HepG2 (cell line): ENCODE measurements around the gene MACROD2. TPM values are rescaled to one million over a fixed set of nuclear protein-coding genes. Genes with fewer than 3 reads are reported as not detected.

ENCODE experiments used
- ATAC-seq: fragments of 200-7000 bp; cut with Tn5 transposase; 3 replicates; pipeline ENCODE4 v1.9.1; 2020; ENCODE audit warnings: mild to moderate bottlenecking, moderate library complexity
- BruUV-seq: library from RNA; stranded (reverse); fragments of 400-500 nt; replicated peaks from 2 replicates; lab custom pipeline; 2021; lab: Mats Ljungman, UMichigan
- CTCF ChIA-PET: fragments of 300-600 bp; formaldehyde crosslinking; extraction: SDS; loops from one replicate; lab custom pipeline; 2021; ENCODE audit warnings: low total read pairs, inconsistent platforms, low intra/inter-chr PET ratio; lab: Yijun Ruan, JAX
- POLR2A ChIA-PET: fragments of 350-600 bp; sonication (Branson Sonifier 250); formaldehyde crosslinking; loops from one replicate; lab custom pipeline; 2020; ENCODE audit warnings: antibody characterized with exemption, inconsistent platforms; lab: Yijun Ruan, JAX
- DNase-seq: peaks from one replicate; pipeline ENCODE4 v3.0.0-alpha.2; 2015; ENCODE audit warnings: low spot score
- FAIRE-seq: peaks from 3 replicates; lab custom pipeline; 2011; peaks lifted over from hg19 to GRCh38; lab: Jason Lieb, UNC
- H2AFZ ChIP-seq: one replicate; pipeline ENCODE4 v1.6.1; 2011; ENCODE audit warnings: low read length, inconsistent platforms
- H3K27ac ChIP-seq: fragments of 300-600 bp; 3 replicates; pipeline ENCODE4 v1.8.0; 2011; ENCODE audit warnings: mixed run types, mild to moderate bottlenecking, mixed read lengths, low read length, inconsistent platforms; ENCODE audit not compliant: insufficient read depth; ENCODE audit errors: extremely low read length
- H3K27me3 ChIP-seq, 2 experiments: fragments of 200-600 bp in 1 of 2; 2 replicates in 1 of 2; 3 replicates in 1 of 2; pipeline versions ENCODE4 v1.6.0 to v1.8.0; 2011; ENCODE audit warnings: low read length in 2 of 2, mild to moderate bottlenecking in 2 of 2, moderate library complexity in 2 of 2, inconsistent platforms in 1 of 2; ENCODE audit not compliant: insufficient read depth in 2 of 2, control insufficient read depth in 1 of 2
- H3K36me3 ChIP-seq, 2 experiments: fragments of 200-600 bp in 1 of 2; replicated peaks in 1 of 2; 2 replicates in 1 of 2; 3 replicates in 1 of 2; pipeline versions ENCODE4 v1.5.1 to v1.8.0; 2011; ENCODE audit warnings: low read length in 2 of 2, inconsistent platforms in 1 of 2; ENCODE audit not compliant: insufficient read depth in 2 of 2, control insufficient read depth in 1 of 2
- H3K4me1 ChIP-seq: 2 replicates; pipeline ENCODE4 v1.5.1; 2012; ENCODE audit warnings: low read length, inconsistent platforms; ENCODE audit not compliant: insufficient read depth
- H3K4me2 ChIP-seq: 2 replicates; pipeline ENCODE4 v1.6.0; 2011; ENCODE audit warnings: low read depth, low read length, inconsistent platforms
- H3K4me3 ChIP-seq, 3 experiments: fragments of 200-600 bp in 1 of 3; sonication (generic), shearing (Covaris generic) in 1 of 3; replicated peaks in 1 of 3; 2 replicates each; pipeline ENCODE4 v1.5.1; 2011 to 2016; ENCODE audit warnings: low read length in 3 of 3, inconsistent platforms in 2 of 3, low read depth in 2 of 3, mild to moderate bottlenecking in 2 of 3, control low read depth in 1 of 3, mixed read lengths in 1 of 3; ENCODE audit not compliant: insufficient read depth in 1 of 3
- H3K79me2 ChIP-seq: one replicate; pipeline ENCODE4 v1.6.1; 2011; ENCODE audit warnings: low read length, inconsistent platforms; ENCODE audit not compliant: insufficient read depth
- H3K9ac ChIP-seq: 2 replicates; pipeline ENCODE4 v1.6.0; 2011; ENCODE audit warnings: mild to moderate bottlenecking, low read depth, low read length, inconsistent platforms; ENCODE audit not compliant: insufficient read depth
- H3K9me3 ChIP-seq: 2 replicates; pipeline ENCODE4 v1.5.1; 2012; ENCODE audit warnings: mild to moderate bottlenecking, low read length
- H4K20me1 ChIP-seq: 2 replicates; pipeline ENCODE4 v1.6.0; 2011; ENCODE audit warnings: inconsistent platforms, mild to moderate bottlenecking, low read length, moderate library complexity; ENCODE audit not compliant: insufficient read depth
- SPEN ChIP-seq: sonication (generic); formaldehyde crosslinking; IDR thresholded peaks from 2 replicates; pipeline ENCODE4 v1.5.1; 2020; ENCODE audit warnings: low read depth, mild to moderate bottlenecking, missing genetic modification reagents
- TBP ChIP-seq: sonication (generic); formaldehyde crosslinking; IDR thresholded peaks from 2 replicates; pipeline ENCODE4 v1.5.0; 2020; ENCODE audit warnings: missing genetic modification reagents
- TCF12 ChIP-seq, 2 experiments: fragments of 450-650 bp in 1 of 2; sonication (generic) in 1 of 2; formaldehyde crosslinking in 1 of 2; IDR thresholded peaks; 2 replicates each; pipeline versions ENCODE4 v1.6.1 to v1.8.0; 2017 to 2022; ENCODE audit warnings: antibody characterized with exemption in 1 of 2, mild to moderate bottlenecking in 1 of 2, missing genetic modification reagents in 1 of 2, moderate library complexity in 1 of 2
- TGIF2 ChIP-seq: IDR thresholded peaks from 2 replicates; pipeline ENCODE4 v1.6.1; 2016; ENCODE audit warnings: control low read depth, missing compliant biosample characterization
- ZBTB3 ChIP-seq: sonication (generic); formaldehyde crosslinking; IDR thresholded peaks from 2 replicates; pipeline ENCODE4 v1.4.0; 2020; ENCODE audit warnings: low read depth, mild to moderate bottlenecking, moderate library complexity, missing genetic modification reagents, borderline replicate concordance
- WGBS: methylation state at CpG from one replicate; pipeline ENCODE4 v1.1.6; 2017; ENCODE audit warnings: low lambda C conversion rate; 5-methylcytosine and 5-hydroxymethylcytosine counted together
- in situ Hi-C: cut with HindIII; loops from 2 replicates; pipeline ENCODE4 v1.10.0; 2017; ENCODE audit warnings: low pct_unique_long_range_greater_than_20kb; ENCODE audit not compliant: extremely low pct_ligation_motif_present
- intact Hi-C: fragments of 100-400 bp; cut with micrococcal nuclease; formaldehyde crosslinking; loops from one replicate; pipeline ENCODE4 v1.10.0; 2022; ENCODE audit not compliant: unreplicated experiment
- polyA plus RNA-seq, 8 experiments: library from polyadenylated mRNA; depleted of rRNA in 3 of 8; stranded (reverse) in 7 of 8; unstranded in 1 of 8; fragments of >200 nt; fragmentation: Illumina TruSeq in 4 of 8; extraction: Trizol in 4 of 8; gene quantifications; 2 replicates each; pipeline versions ENCODE4 v1.2.1 to v1.2.3, GENCODE V29; 2011 to 2016; ENCODE audit warnings: low read depth in 4 of 8, missing spikeins in 1 of 8, mixed read lengths in 1 of 8; ENCODE audit not compliant: insufficient read depth in 1 of 8
- total RNA-seq, 5 experiments: library from RNA; depleted of rRNA; stranded (reverse); fragments of >200 nt; fragmentation: Illumina TruSeq; extraction: Trizol; gene quantifications; 2 replicates each; pipeline ENCODE4 v1.2.3, GENCODE V29; 2016; ENCODE audit warnings: low read depth in 1 of 5
- TF ChIP-seq, protein P1 (sequence below): fragments of 450-650 bp; IDR thresholded peaks from 2 replicates; pipeline ENCODE4 v1.6.1; 2016
- TF ChIP-seq, protein P2 (sequence below): sonication (generic); formaldehyde crosslinking; IDR thresholded peaks from 2 replicates; pipeline ENCODE4 v1.4.0; 2020; ENCODE audit warnings: missing genetic modification reagents

MACROD2 gene
- total and polyA plus RNA-seq, 2 of the 13 experiments (the other 11 are each of a cell fraction or from before 2014, with no cell fraction given), result 0.13 to 0.51 TPM

DNA sequence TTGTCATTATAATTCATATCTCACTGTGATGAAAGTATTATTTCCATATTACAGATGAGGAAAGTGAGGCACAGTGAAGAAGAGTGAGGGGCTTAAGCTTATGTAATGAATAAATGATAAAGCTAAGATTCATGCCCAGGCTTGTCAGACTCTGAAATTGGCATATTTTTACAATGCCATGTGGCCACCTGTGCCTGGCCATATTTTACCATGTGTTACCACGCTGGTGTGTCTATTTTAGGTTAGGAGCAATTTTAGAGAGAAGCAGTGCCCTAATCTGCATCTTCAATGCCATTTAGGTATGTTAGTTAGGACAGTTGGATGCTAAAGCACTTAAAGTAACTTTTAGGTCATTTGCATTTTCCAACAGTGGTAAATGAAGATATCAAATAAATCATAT lies 530.1 kb downstream of the MACROD2 start:
- Histone ChIP-seq H3K36me3 (no peaks in the 10 kb centered on the region), H3K79me2 (no peaks in the 10 kb centered on the region), H3K4me2 (no peak overlapping the region), H3K27me3 (no peaks in the 10 kb centered on the region), H3K27ac (no peak overlapping the region), H3K9me3 (no peaks in the 10 kb centered on the region), H3K4me1 (no peaks in the 10 kb centered on the region), H4K20me1 (no peaks in the 10 kb centered on the region), H2AFZ (no peak overlapping the region), H3K4me3 (no peak overlapping the region), H3K9ac (no peak overlapping the region)
- no TSS peak for BruUV-seq
- no peak for ATAC-seq
- DNase-seq, result no peak
- ChIA-PET CTCF (no interaction called here), POLR2A (no interaction called here)
- TF ChIP-seq TGIF2 (CRISPR knock-in tag), result no peak
- TF ChIP-seq, protein P1, sequence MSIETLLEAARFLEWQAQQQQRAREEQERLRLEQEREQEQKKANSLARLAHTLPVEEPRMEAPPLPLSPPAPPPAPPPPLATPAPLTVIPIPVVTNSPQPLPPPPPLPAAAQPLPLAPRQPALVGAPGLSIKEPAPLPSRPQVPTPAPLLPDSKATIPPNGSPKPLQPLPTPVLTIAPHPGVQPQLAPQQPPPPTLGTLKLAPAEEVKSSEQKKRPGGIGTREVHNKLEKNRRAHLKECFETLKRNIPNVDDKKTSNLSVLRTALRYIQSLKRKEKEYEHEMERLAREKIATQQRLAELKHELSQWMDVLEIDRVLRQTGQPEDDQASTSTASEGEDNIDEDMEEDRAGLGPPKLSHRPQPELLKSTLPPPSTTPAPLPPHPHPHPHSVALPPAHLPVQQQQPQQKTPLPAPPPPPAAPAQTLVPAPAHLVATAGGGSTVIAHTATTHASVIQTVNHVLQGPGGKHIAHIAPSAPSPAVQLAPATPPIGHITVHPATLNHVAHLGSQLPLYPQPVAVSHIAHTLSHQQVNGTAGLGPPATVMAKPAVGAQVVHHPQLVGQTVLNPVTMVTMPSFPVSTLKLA, result peak; percentile 84
- TF ChIP-seq SPEN (CRISPR knock-in tag), result no peak
- no peak for TF ChIP-seq TCF12 (IDR thresholded peaks at IDR 0.05)
- TF ChIP-seq TCF12 (CRISPR knock-in tag; IDR thresholded peaks at IDR 0.05), result no peak
- TF ChIP-seq, protein P2, sequence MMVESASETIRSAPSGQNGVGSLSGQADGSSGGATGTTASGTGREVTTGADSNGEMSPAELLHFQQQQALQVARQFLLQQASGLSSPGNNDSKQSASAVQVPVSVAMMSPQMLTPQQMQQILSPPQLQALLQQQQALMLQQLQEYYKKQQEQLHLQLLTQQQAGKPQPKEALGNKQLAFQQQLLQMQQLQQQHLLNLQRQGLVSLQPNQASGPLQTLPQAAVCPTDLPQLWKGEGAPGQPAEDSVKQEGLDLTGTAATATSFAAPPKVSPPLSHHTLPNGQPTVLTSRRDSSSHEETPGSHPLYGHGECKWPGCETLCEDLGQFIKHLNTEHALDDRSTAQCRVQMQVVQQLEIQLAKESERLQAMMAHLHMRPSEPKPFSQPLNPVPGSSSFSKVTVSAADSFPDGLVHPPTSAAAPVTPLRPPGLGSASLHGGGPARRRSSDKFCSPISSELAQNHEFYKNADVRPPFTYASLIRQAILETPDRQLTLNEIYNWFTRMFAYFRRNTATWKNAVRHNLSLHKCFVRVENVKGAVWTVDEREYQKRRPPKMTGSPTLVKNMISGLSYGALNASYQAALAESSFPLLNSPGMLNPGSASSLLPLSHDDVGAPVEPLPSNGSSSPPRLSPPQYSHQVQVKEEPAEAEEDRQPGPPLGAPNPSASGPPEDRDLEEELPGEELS (CRISPR knock-in tag), result no peak
- TF ChIP-seq TBP (CRISPR knock-in tag), result no peak
- TF ChIP-seq ZBTB3, result no peak
- in situ Hi-C loops (no loop called here), intact Hi-C loops (no loop called here)
- FAIRE-seq, result no peak
- 0% methylated on average over 1 of the region's 1 CpG for WGBS
